ENCODE data around the gene ALOX12B. TPM values are rescaled to one million over a fixed set of nuclear protein-coding genes. Genes with fewer than 3 reads are reported as not detected.

Gene ALOX12B
- total and polyA plus RNA-seq, 2 of the 8 experiments (the other 6 are each of a cell fraction or from before 2014, with no cell fraction given), result 0.86 TPM; not detected in 1

- no peak for TF ChIP-seq JUND (IDR thresholded peaks at IDR 0.05; ENCODE audit: low read length)
- TF ChIP-seq POU5F1 (IDR thresholded peaks at IDR 0.05; ENCODE audit: low read depth, low read length), result 0 out of 2 replicates have a peak, but pooled peaks have one; percentile 57
- TF ChIP-seq NRF1 (IDR thresholded peaks at IDR 0.05; ENCODE audit: low read depth, low read length), result peak; percentile 40; the same call in 1 of the 2 replicates
- peak in 1 of 2 experiments; percentile 12; a peak in 2 of 4 replicates for TF ChIP-seq SIN3A (conservative IDR thresholded peaks at IDR 0.05 in 1 of 2, IDR thresholded peaks at IDR 0.05 in 1 of 2; ENCODE audit: low read depth in 1 of 2, low read length in 2 of 2)
- TF ChIP-seq SIX5 (IDR thresholded peaks at IDR 0.05; ENCODE audit: low read depth, low read length), result no peak
- TF ChIP-seq TAF7 (optimal IDR thresholded peaks at IDR 0.05; ENCODE audit: borderline replicate concordance, low read depth, low read length), result peak; percentile 56
- TF ChIP-seq SAP30 (IDR thresholded peaks at IDR 0.05; ENCODE audit: insufficient read depth, insufficient replicate concordance, low read length), result peak; percentile 42
- 0 out of 2 replicates have a peak, but pooled peaks have one; percentile 35 for TF ChIP-seq PHF8 (conservative IDR thresholded peaks at IDR 0.05; ENCODE audit: low read depth, low read length)
- TF ChIP-seq ATF2 (IDR thresholded peaks at IDR 0.05; ENCODE audit: low read length), result no peak
- peak; percentile 92 for TF ChIP-seq CEBPB (IDR thresholded peaks at IDR 0.05; ENCODE audit: low read depth, low read length)
- TF ChIP-seq KDM4A (IDR thresholded peaks at IDR 0.05; ENCODE audit: low read depth, low read length, severe bottlenecking), result peak; percentile 76
- 0 out of 2 replicates have a peak, but pooled peaks have one; percentile 55 for TF ChIP-seq YY1 (IDR thresholded peaks at IDR 0.05; ENCODE audit: low read depth, low read length)
Measured at GRCh38 chr17:8120520-8121406, 33.2 kb upstream of the ALOX12B start (continued).
